ENCODE results near the gene TPP2. TPM values are rescaled to one million over a fixed set of nuclear protein-coding genes. Genes with fewer than 3 reads are reported as not detected.

Gene TPP2
- polyA plus RNA-seq, 3 donors = 61.0 to 66.2 (median 65.5) TPM

- no peak for DNase-seq (ENCODE audit: low read depth in 3 of 3, low spot score in 2 of 3)
These were observed 94.1 kb downstream of the TPP2 start for GRCh38 chr13:102690883-102691282.

- no peak for DNase-seq (ENCODE audit: low read depth in 3 of 3, low spot score in 2 of 3)
These were observed 95.7 kb downstream of the TPP2 start for GRCh38 chr13:102692491-102692826.

- no peak for DNase-seq (ENCODE audit: low read depth in 3 of 3, low spot score in 2 of 3)
These were observed 96.5 kb downstream of the TPP2 start for GRCh38 chr13:102693250-102693649.

DNA sequence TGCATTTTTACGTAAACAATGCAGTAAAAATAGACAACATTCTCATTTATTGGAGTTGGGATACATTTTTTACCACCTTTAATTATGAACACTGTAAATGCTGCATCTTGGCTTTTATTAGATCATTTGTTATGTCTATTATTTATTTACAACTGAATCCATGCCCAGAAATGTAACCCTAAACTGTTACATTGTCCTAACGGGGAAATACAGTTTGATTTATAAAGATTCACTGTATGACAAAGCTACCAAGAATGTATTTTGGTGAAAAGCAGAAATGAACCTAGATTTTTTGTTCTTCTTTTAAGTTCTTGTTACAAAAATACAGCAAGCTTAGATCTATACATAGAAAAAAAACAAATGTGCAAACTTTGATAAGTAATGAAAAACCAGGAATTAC is 97.0 kb downstream of the TPP2 start:
- no peak for DNase-seq (ENCODE audit: low read depth in 3 of 3, low spot score in 2 of 3)

DNA sequence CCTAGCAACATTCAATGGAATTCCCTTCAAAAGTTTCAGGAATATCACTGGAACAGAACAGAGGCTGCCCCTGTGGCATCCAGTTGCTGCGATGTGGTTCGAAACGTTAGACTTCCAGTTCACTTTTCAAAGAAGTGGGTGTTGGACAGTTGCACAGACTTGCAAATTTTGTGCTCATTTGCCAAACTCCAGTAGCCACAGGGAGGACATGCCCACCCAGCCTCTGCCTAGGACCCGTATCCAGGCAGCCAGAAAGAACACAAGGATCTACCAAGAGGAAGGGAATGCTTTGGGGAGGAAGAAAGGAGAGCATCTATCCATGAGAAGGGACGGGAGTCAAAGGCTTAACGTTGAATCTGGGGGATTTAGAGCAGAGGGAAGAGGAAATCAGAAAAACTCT is 98.2 kb downstream of the TPP2 start, which contains the start of gene METTL21C:
METTL21C (minus strand) TSS at position 108 of the 400 bp plus-strand sequence. CDS start 546 bp downstream, outside the sequence.
- no peak for DNase-seq (ENCODE audit: low read depth in 3 of 3, low spot score in 2 of 3)

DNA sequence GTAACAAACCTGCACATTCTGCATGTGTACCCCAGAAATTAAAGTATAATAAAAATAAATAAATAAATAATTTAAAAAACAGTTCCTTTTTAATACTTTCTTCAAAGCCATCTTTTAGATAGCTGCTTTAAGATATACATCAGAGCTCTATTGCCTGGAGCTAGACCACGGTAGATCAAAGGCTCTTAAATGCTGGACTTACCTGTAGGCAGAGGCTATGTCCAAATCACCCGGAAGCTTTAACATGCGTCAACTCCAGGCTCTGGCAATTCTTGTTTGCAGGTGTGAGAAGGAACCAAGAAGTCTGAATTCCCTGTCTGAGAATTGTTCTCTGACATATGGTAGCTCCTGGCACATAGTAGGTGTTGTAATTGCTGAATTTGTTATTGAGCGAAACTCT is 99.7 kb downstream of the TPP2 start:
- DNase-seq (ENCODE audit: low read depth in 3 of 3, low spot score in 2 of 3) = no peak

GRCh38 chr13:102697264-102697663 is 100.5 kb downstream of the TPP2 start:
- DNase-seq (ENCODE audit: low read depth in 3 of 3, low spot score in 2 of 3) = no peak

DNA sequence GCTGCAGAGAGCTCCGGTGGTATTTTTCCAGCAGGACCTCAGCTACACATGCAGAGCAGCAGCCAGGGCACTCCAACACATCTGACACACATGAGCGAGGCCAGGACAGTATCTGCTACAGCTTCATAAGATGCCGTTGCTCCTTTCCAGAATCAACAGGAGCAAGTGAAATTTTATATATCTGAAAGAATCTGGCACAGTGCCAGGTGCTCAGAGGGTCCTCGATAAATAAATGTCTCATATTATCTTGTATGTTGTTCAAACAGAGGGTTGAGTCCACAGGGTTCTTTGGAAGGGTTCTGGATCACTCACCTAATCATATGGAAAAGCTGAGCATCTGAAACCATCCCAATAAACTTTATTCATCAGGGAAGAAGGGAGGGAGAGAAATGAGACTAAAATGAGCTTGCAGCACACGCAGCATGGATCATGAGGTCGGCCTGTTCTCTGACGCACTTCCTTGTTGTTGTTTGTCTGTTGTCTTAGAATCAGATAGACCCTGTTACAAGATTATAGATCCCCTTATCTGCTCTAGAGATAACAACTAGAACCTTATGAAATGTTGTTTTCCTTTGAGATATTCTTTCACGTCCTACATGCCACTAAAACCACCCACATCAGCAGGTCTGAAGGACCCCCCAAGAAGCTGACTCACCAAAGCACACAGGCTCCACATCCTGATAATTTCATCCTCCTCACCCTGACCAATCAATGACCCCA is 101.3 kb downstream of the TPP2 start:
- DNase-seq (ENCODE audit: low read depth in 3 of 3, low spot score in 2 of 3) = no peak

DNA sequence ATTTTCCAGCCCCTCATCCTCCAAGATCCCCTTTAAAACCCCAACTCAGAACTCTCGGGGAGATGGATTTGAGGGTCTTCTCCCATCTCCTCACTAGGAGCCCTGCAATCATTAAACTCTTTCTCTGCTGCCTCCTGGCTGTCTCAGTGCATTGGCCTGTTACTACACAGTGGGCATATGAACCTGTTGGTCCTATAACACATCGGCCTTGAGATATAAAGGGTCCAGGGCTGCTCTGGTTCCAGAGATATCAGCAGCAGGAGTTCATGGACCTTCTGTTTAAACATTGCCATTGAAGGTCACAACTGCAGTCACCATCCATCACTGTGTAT is 101.8 kb downstream of the TPP2 start:
- no peak for DNase-seq (ENCODE audit: low read depth in 3 of 3, low spot score in 2 of 3)

DNA sequence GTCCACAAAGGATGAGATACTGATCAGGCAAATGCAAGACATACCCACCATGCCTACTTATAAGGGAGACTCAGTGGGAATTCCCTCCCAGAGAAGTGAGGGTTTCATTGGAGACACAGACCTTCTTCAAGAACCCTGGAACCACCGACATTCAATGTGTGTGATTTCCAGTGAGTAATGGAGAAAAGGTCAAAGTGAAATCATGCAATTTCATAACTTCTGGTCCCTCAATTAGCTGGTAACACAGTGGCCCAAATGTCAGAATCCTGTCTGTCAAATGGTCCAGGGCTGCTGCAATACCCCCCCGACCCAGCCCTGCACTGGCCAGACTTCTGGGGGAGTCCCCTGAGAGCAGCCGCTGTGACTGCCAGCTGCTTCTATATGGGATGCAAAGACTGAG is 102.7 kb downstream of the TPP2 start:
- DNase-seq (ENCODE audit: low read depth in 3 of 3, low spot score in 2 of 3) = no peak

GRCh38 chr13:102700088-102701031 is 103.6 kb downstream of the TPP2 start:
- no peak for DNase-seq (ENCODE audit: low read depth in 3 of 3, low spot score in 2 of 3)

DNA sequence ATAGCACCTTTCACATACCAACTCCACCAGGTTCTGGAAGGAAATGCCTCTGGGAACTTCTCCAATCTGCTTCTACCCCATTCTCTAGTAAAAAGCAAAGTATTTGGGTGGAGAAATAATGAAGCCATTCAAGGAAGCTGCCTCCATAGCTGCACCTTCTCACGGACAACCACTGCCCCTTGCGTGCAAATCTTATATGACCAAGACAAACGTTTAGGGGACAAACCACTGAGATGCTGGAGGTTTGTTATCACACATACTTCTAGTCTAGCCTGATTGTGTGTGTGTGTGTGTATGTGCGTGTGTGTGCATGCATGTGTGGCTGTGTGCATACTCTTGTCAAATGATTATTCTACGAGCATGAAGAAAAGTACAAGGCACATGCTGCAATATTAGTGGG is 104.5 kb downstream of the TPP2 start:
- DNase-seq (ENCODE audit: low read depth in 3 of 3, low spot score in 2 of 3) = no peak

DNA sequence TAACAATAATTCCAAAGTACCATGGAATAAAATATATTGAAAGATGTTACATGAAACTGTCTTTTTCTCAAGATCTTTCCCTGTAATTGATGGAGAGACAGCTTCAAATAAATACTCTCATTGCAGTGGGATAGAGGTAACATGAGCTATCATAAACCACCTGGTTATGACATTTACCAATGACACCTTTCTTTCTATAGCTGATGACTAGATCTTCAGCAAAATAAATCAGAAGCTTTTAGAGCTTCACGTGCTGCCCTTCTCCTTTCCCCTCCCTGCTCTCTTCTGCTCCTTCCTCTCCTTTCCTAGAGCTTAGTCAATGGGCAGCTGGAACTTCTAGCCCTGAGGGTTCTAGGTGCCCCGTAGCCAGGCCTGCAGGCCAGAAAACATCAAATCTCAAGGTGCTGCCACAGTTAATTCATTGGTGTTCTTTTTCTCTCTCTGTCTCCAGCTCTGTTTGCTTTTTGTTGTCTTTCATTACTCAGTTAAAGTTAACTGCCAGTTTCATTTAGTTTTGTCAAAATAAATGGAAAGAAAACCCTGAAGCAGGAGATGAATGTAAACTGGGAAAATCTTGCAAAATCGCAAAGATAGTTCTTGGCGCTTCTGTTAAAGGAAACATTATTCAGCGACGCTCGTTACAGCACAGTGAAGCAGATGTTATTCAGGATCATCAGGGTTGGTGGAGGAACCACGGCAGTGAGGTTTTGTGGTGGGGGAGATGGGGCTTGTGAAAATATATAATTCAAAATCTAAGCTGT is 106.4 kb downstream of the TPP2 start:
- no peak for DNase-seq (ENCODE audit: low read depth in 3 of 3, low spot score in 2 of 3)

GRCh38 chr13:102703726-102704035 is 106.9 kb downstream of the TPP2 start:
- DNase-seq (ENCODE audit: low read depth in 3 of 3, low spot score in 2 of 3) = no peak

DNA sequence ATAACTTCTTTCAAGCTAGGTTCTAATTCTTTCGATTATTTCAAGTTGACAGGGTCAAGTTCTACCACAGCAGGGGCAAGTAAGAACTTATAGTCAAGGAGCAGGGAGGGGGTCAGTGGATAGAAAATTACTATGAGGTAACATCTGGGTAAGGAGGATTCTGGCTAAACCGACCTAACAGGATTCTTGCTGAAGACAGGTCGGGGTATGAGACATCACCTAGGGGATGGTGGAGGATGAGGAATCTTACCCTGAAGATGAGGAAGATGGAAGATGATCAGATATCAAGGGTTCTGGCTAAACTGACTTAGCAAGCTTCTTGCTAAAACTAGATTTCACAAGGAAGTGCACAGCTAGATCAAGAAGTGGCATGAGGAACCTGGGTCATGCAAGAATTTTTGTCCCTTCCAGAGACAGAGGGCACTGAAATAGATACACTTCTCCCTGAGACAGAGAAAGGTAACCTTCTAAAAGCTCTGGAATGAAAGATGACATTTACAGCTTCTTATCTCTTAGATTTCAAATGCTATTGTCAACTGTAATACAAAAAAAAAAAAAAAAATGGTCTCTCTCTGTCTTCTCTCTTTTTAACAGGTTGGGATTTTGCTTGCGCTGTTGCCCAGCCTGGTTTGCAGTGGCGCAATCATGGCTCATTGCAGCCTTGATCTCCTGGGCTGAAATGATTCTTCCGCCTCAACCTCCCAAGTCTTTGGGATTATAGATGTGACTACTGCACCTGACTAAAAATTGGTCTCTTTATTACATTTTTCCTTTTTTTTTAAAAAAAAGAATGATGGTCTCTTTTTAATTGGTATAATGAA is 107.7 kb downstream of the TPP2 start:
- no peak for DNase-seq (ENCODE audit: low read depth in 3 of 3, low spot score in 2 of 3)

- DNase-seq (ENCODE audit: low read depth in 3 of 3, low spot score in 2 of 3) = no peak
These were observed 110.7 kb downstream of the TPP2 start for GRCh38 chr13:102707467-102707866.

DNA sequence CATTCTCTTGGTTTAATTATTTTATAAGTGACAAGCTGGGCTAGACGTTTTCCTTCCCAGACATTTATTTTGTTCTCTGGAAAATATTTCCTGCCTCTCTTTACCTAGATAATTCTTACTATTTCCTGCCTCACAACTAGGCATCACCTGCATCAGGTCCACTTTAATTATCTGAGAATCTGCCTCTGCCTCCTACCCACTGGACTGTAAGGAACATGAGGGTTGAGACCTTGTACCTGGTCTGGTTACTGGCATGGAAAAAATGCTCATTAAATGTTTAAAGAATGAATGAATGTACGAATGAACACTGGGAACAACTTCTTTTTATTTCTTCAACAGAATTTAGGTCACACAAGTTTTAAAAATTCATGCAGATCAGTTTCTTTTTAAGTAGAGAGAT is 111.4 kb downstream of the TPP2 start:
- no peak for DNase-seq (ENCODE audit: low read depth in 3 of 3, low spot score in 2 of 3)

DNA sequence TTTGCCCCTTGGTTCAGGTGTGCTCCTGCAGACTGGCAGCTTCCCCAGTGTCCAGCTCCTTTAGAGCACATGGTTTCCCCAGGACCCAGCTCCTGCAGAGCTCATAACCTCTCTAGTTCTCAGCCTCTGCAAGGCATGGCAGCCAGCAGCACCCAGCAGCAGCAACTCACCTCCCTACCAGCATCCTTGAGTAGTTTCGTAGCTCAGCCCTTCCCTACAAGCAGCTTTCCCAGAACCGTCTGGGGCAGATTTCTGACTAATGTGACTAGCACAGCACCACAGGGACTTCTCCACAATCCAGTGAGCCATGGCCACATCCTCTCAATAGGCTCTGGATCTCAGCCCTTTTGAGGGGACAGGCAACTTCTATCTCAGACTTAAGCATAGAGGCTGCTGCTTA is 112.2 kb downstream of the TPP2 start:
- no peak for DNase-seq (ENCODE audit: low read depth in 3 of 3, low spot score in 2 of 3)

DNA sequence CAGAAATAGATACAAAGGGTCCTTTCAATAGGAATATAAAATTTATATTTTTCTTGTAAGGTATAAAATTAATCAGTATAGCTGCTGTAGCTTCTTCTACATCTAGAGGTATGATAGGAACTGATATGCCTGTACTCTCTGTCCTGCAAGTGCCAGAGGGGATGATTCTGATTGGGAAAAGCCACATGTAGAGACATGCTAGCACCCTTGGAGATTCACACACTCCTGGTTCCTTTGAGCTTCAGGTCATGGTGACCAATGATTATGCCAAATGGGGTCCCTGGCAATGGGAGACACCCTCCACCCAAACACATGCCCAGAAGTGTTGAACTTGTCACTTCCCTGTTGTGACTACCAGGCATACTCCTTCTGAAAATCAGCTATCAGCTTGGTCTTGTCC is 112.8 kb downstream of the TPP2 start:
- DNase-seq (ENCODE audit: low read depth in 3 of 3, low spot score in 2 of 3) = no peak

GRCh38 chr13:102710261-102710679 is 113.5 kb downstream of the TPP2 start:
- DNase-seq (ENCODE audit: low read depth in 3 of 3, low spot score in 2 of 3) = no peak

DNA sequence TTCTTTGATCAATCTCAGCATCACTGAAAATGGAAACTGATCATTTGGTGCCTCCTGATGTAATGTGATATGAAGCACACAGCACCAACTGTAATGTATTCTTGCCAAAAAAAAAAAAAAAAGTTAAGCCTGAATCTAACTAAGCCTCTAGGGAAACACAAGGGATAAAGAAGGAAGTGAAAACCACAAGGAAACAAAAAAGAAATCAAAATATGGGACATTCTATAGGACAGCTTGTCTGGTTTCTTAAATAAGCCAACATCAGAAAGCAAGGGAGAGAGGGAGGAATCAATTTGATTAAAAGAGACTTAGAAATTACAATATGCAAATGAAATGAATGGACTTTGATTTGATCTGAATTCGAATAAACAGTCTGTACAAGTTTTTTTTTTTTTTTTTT is 118.7 kb downstream of the TPP2 start:
- no peak for DNase-seq (ENCODE audit: low read depth in 3 of 3, low spot score in 2 of 3)

Measured in right renal cortex interstitium (tissue), 3 donors.